H1 (cell line): ENCODE results near the gene CROCC. TPM values are rescaled to one million over a fixed set of nuclear protein-coding genes. Genes with fewer than 3 reads are reported as not detected.
A peak's percentile ranks its signal among the peaks of the same experiment; 100 is the strongest.

Experiments used
- CTCF ChIA-PET: fragments of 300-600 bp; sonication (Branson Sonifier 250); formaldehyde crosslinking; loops from one replicate; lab custom pipeline; 2021; ENCODE audit not compliant: partially characterized antibody; lab: Charles Lee
- POLR2A ChIA-PET: fragments of 300-600 bp; sonication (Branson Sonifier 250); formaldehyde crosslinking; loops from one replicate; lab custom pipeline; 2021; ENCODE audit warnings: inconsistent platforms; ENCODE audit not compliant: partially characterized antibody; lab: Charles Lee
- DNase-seq, 2 experiments: peaks; one replicate each; pipeline versions ENCODE4 v3.0.0 to v3.0.0-alpha.2; 2010 to 2022; ENCODE audit warnings: low spot score in 2 of 2, low read depth in 1 of 2, mixed read lengths in 1 of 2
- FAIRE-seq: peaks from 2 replicates; lab custom pipeline; 2011; peaks lifted over from hg19 to GRCh38; lab: Jason Lieb, UNC
- H2AFZ ChIP-seq: 2 replicates; pipeline ENCODE4 v1.8.1; 2012; ENCODE audit warnings: low read length, inconsistent platforms
- H2AK5ac ChIP-seq: 2 replicates; pipeline ENCODE4 v1.6.1; 2013; ENCODE audit warnings: low read depth, low read length
- H2BK120ac ChIP-seq: replicated peaks from 2 replicates; pipeline ENCODE3; 2013; ENCODE audit warnings: low read depth, low read length, inconsistent platforms
- H2BK12ac ChIP-seq: 2 replicates; pipeline ENCODE4 v1.6.1; 2013; ENCODE audit warnings: low read depth, low read length
- H2BK15ac ChIP-seq: 2 replicates; pipeline ENCODE4 v1.6.1; 2013; ENCODE audit warnings: low read length
- H2BK20ac ChIP-seq: 2 replicates; pipeline ENCODE4 v1.6.1; 2013; ENCODE audit warnings: low read length
- H2BK5ac ChIP-seq: 2 replicates; pipeline ENCODE4 v1.6.1; 2013; ENCODE audit warnings: low read depth, low read length
- H3K14ac ChIP-seq: 2 replicates; pipeline ENCODE4 v1.6.1; 2013; ENCODE audit warnings: inconsistent platforms; ENCODE audit not compliant: insufficient read length
- H3K18ac ChIP-seq: 2 replicates; pipeline ENCODE4 v1.6.1; 2013; ENCODE audit warnings: low read length; ENCODE audit errors: extremely low read depth
- H3K23ac ChIP-seq: 2 replicates; pipeline ENCODE4 v1.6.1; 2013; ENCODE audit warnings: inconsistent platforms; ENCODE audit not compliant: insufficient read length
- H3K23me2 ChIP-seq: 2 replicates; pipeline ENCODE4 v1.6.1; 2013; ENCODE audit warnings: low read depth, low read length
- H3K27ac ChIP-seq: 2 replicates; pipeline ENCODE4 v1.6.1; 2011; ENCODE audit warnings: low read depth, low read length, inconsistent platforms
- H3K27me3 ChIP-seq, 4 experiments: replicated peaks in 1 of 4; 1 replicate in 1 of 4; 2 replicates in 3 of 4; pipeline versions ENCODE4 v1.6.1 to v1.8.1; 2011 to 2013; ENCODE audit warnings: low read length in 3 of 4, mild to moderate bottlenecking in 3 of 4, inconsistent platforms in 2 of 4, mixed read lengths in 2 of 4, moderate library complexity in 1 of 4; ENCODE audit not compliant: control insufficient read depth in 3 of 4, insufficient read depth in 3 of 4; ENCODE audit errors: extremely low read depth in 1 of 4
- H3K36me3 ChIP-seq, 4 experiments: 2 replicates each; pipeline versions ENCODE4 v1.6.1 to v1.8.1; 2011 to 2013; ENCODE audit warnings: mild to moderate bottlenecking in 4 of 4, low read length in 3 of 4, moderate library complexity in 2 of 4, control low read depth in 1 of 4, inconsistent platforms in 1 of 4; ENCODE audit not compliant: insufficient read depth in 4 of 4, control insufficient read depth in 2 of 4
- H3K4ac ChIP-seq: replicated peaks from 2 replicates; pipeline ENCODE3; 2013; ENCODE audit warnings: low read length, low read depth, mixed read lengths, inconsistent platforms; ENCODE audit not compliant: insufficient read length
- H3K4me1 ChIP-seq, 4 experiments: replicated peaks in 1 of 4; 1 replicate in 1 of 4; 2 replicates in 3 of 4; pipeline versions ENCODE4 v1.6.1 to v1.8.1; 2011 to 2013; ENCODE audit warnings: low read length in 3 of 4, inconsistent platforms in 2 of 4, mixed read lengths in 1 of 4; ENCODE audit not compliant: insufficient read depth in 4 of 4, control insufficient read depth in 3 of 4
- H3K4me2 ChIP-seq, 2 experiments: 2 replicates each; pipeline versions ENCODE4 v1.6.1 to v1.8.1; 2011 to 2013; ENCODE audit warnings: low read depth in 2 of 2, low read length in 2 of 2, control low read depth in 1 of 2, inconsistent platforms in 1 of 2, mild to moderate bottlenecking in 1 of 2; ENCODE audit not compliant: insufficient read depth in 1 of 2
- H3K4me3 ChIP-seq, 4 experiments: fragments of 200-600, 300-600 bp in 1 of 4; sonication (generic), shearing (Covaris generic), sonication (Bioruptor Twin) in 1 of 4; 2 replicates each; pipeline versions ENCODE4 v1.5.1 to v1.8.1; 2011 to 2016; ENCODE audit warnings: low read length in 4 of 4, low read depth in 3 of 4, control low read depth in 2 of 4, inconsistent platforms in 2 of 4, mild to moderate bottlenecking in 2 of 4, mixed read lengths in 1 of 4, moderate library complexity in 1 of 4; ENCODE audit not compliant: insufficient read depth in 2 of 4; ENCODE audit errors: extremely low read depth in 1 of 4
- H3K56ac ChIP-seq: replicated peaks from 2 replicates; pipeline ENCODE3; 2013; ENCODE audit warnings: low read depth, mild to moderate bottlenecking, mixed read lengths, low read length, inconsistent platforms; ENCODE audit not compliant: insufficient read length
- H3K79me1 ChIP-seq: 2 replicates; pipeline ENCODE4 v1.6.1; 2013; ENCODE audit warnings: low read depth, low read length, control low read depth
- H3K79me2 ChIP-seq, 2 experiments: 2 replicates each; pipeline versions ENCODE4 v1.6.1 to v1.8.1; 2012 to 2013; ENCODE audit warnings: low read length in 2 of 2, mild to moderate bottlenecking in 2 of 2, inconsistent platforms in 1 of 2; ENCODE audit not compliant: insufficient read depth in 2 of 2, control insufficient read depth in 1 of 2
- H3K9ac ChIP-seq, 4 experiments: replicated peaks in 1 of 4; 1 replicate in 1 of 4; 2 replicates in 3 of 4; pipeline versions ENCODE4 v1.6.1 to v1.8.1; 2011 to 2013; ENCODE audit warnings: low read depth in 3 of 4, low read length in 3 of 4, control low read depth in 2 of 4, mild to moderate bottlenecking in 2 of 4, moderate library complexity in 2 of 4, inconsistent platforms in 1 of 4; ENCODE audit errors: extremely low read depth in 1 of 4
- H3K9me3 ChIP-seq, 2 experiments: 2 replicates each; pipeline versions ENCODE4 v1.6.1 to v1.8.1; 2012 to 2013; ENCODE audit warnings: mild to moderate bottlenecking in 2 of 2, moderate library complexity in 2 of 2, control low read depth in 1 of 2, inconsistent platforms in 1 of 2, low read depth in 1 of 2, low read length in 1 of 2, mixed read lengths in 1 of 2; ENCODE audit not compliant: insufficient read depth in 2 of 2
- H4K20me1 ChIP-seq, 2 experiments: replicated peaks in 1 of 2; 2 replicates each; pipeline versions ENCODE3 to v1.8.1; 2011 to 2013; ENCODE audit warnings: inconsistent platforms in 2 of 2, low read length in 2 of 2, mild to moderate bottlenecking in 1 of 2; ENCODE audit not compliant: insufficient read depth in 2 of 2, control insufficient read depth in 1 of 2
- H4K5ac ChIP-seq: 2 replicates; pipeline ENCODE4 v1.6.1; 2013; ENCODE audit warnings: low read length, low read depth, mixed read lengths, inconsistent platforms; ENCODE audit not compliant: insufficient read length
- H4K8ac ChIP-seq: 2 replicates; pipeline ENCODE4 v1.8.0; 2013; ENCODE audit warnings: mild to moderate bottlenecking, moderate library complexity, low read length, inconsistent platforms; ENCODE audit not compliant: insufficient read depth; ENCODE audit errors: extremely low read depth
- H4K91ac ChIP-seq: replicated peaks from 2 replicates; pipeline ENCODE3; 2013; ENCODE audit warnings: low read length, mixed read lengths, inconsistent platforms; ENCODE audit not compliant: insufficient read length
- CHD1 ChIP-seq: IDR thresholded peaks from 2 replicates; pipeline ENCODE4 v1.6.1; 2012; ENCODE audit warnings: low read depth, low read length, improper control_type of control experiment
- KDM1A ChIP-seq: fragments of 200-600, 300-600 bp; sonication (generic); IDR thresholded peaks from 2 replicates; pipeline ENCODE4 v1.7.1; 2016; ENCODE audit warnings: mild to moderate bottlenecking, low read length, borderline replicate concordance
- RFX5 ChIP-seq: IDR thresholded peaks from 2 replicates; pipeline ENCODE4 v1.6.1; 2011; ENCODE audit warnings: low read depth, low read length, improper control_type of control experiment, borderline replicate concordance
- SIRT6 ChIP-seq: IDR thresholded peaks from one replicate; pipeline ENCODE4 v1.7.1; 2012; ENCODE audit warnings: low read length, inconsistent platforms
- SIX5 ChIP-seq: IDR thresholded peaks from 2 replicates; pipeline ENCODE4 v1.6.1; 2011; ENCODE audit warnings: mild to moderate bottlenecking, low read depth, low read length
- TAF1 ChIP-seq: IDR thresholded peaks from 2 replicates; pipeline ENCODE4 v1.6.1; 2011; ENCODE audit warnings: mild to moderate bottlenecking, low read depth, low read length
- WGBS, 2 experiments: shearing (Covaris generic) in 1 of 2; methylation state at CpG; one replicate each; pipeline versions ENCODE4 v1.1.6 to v1.1.7; 2013 to 2015; ENCODE audit warnings: low lambda C conversion rate in 2 of 2, mixed read lengths in 2 of 2, inconsistent platforms in 1 of 2, low coverage in 1 of 2, missing lambda C conversion rate in 1 of 2; ENCODE audit not compliant: insufficient replicate concordance in 2 of 2, insufficient coverage in 1 of 2, insufficient read length in 1 of 2; ENCODE audit errors: extremely low coverage in 1 of 2, missing lambda C conversion rate in 1 of 2; 5-methylcytosine and 5-hydroxymethylcytosine counted together
- polyA plus RNA-seq, 7 experiments: library from polyadenylated mRNA; depleted of rRNA in 3 of 7; stranded (reverse) in 5 of 7; unstranded in 2 of 7; fragments of >200 nt in 5 of 7; fragments of 200-250 nt in 2 of 7; gene quantifications; 1 replicate in 5 of 7; 2 replicates in 1 of 7; 4 replicates in 1 of 7; pipeline versions ENCODE4 v1.2.1 to v1.2.3, GENCODE V29; 2011 to 2013; ENCODE audit warnings: missing spikeins in 2 of 7, mixed read lengths in 2 of 7
- total RNA-seq: library from RNA; stranded (reverse); fragmentation: NEBNext Ultra II Directional; extraction: Animal tissue kit (Norgen Biotek cat#: 25700); gene quantifications from 2 replicates; pipeline ENCODE4 v1.2.1, GENCODE V29; 2021
- TF ChIP-seq, protein P1 (sequence below): IDR thresholded peaks from 2 replicates; pipeline ENCODE4 v1.6.1; 2011; ENCODE audit warnings: low read length, improper control_type of control experiment

CROCC gene
- total and polyA plus RNA-seq, 2 of the 8 experiments (the other 6 are each of a cell fraction or from before 2014, with no cell fraction given) = 12.1 to 39.5 TPM

DNA sequence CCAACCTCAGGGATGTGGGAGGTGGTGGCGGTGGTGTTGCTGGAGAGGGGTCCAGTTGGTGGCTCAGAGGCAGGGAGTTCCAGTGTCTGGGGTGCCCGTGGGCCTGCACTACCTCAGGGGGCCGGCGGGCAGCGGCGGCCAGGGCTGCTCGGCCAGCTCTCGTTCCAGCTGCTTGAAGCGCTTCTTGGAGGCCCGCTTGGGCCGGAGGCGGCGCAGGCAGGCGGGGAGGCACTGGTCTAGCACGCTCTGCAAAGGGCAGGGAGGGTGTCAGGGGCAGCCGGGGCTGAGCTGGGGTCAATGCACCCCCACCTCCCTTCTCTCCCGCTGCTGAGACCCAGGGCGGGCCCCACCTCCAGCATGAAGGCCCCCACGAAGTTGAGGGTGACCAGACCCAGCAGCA, 64.4 kb downstream of the CROCC start:
- Histone ChIP-seq H3K27ac (no peak overlapping the region), H2BK12ac (no peak overlapping the region), H2BK120ac (no peak overlapping the region), H3K36me3 (peaks cover 0 to 9% (median 4%) of the 10 kb centered on the region in 4 experiments; a peak in 3 of 8 replicates), H2BK15ac (no peak overlapping the region), H4K8ac (no peak overlapping the region), H3K56ac (no peak overlapping the region), H3K23ac (no peak overlapping the region), H2AK5ac (no peak overlapping the region), H3K18ac (peak overlapping the region; percentile 19; the same call in 1 of the 2 replicates), H3K9me3 (no peaks in the 10 kb centered on the region), H2BK20ac (no peak overlapping the region), H4K91ac (no peak overlapping the region), H3K23me2 (no peaks in the 10 kb centered on the region), H3K4me1 (peaks cover 0 to 5% (median 3%) of the 10 kb centered on the region in 4 experiments; a peak in 4 of 7 replicates), H3K79me1 (no peaks in the 10 kb centered on the region), H4K20me1 (no peaks in the 10 kb centered on the region), H3K27me3 (no peaks in the 10 kb centered on the region; a peak in 1 of 7 replicates), H2BK5ac (no peak overlapping the region), H3K79me2 (no peaks in the 10 kb centered on the region), H2AFZ (no peak overlapping the region), H3K4ac (no peak overlapping the region), H3K4me3 (no peak overlapping the region), H3K14ac (no peak overlapping the region), H3K4me2 (no peak overlapping the region), H3K9ac (no peak overlapping the region), H4K5ac (no peak overlapping the region)
- ChIA-PET CTCF (interaction anchor here (0.7 to 14.2 kb wide), 33 partner anchors 7 to 455 kb away, joined by 3 to 267 read pairs (median 5); no protein-coding TSS in a partner anchor), POLR2A (interaction anchor here (0.8 to 2.5 kb wide), 9 partner anchors 7 to 53 kb away, joined by 3 to 16 read pairs (median 3); no protein-coding TSS in a partner anchor)
- DNase-seq = no peak
- 91% methylated on average over 15 of the region's 19 CpGs; no CpG with 5 or more reads in 1 of the 2 experiments for WGBS, 2 experiments
- FAIRE-seq = no peak
- TF ChIP-seq CHD1 (no peak), RFX5 (no peak), SIRT6 (no peak), SIX5 (no peak), TAF1 (no peak), KDM1A (no peak)
- TF ChIP-seq, protein P1, sequence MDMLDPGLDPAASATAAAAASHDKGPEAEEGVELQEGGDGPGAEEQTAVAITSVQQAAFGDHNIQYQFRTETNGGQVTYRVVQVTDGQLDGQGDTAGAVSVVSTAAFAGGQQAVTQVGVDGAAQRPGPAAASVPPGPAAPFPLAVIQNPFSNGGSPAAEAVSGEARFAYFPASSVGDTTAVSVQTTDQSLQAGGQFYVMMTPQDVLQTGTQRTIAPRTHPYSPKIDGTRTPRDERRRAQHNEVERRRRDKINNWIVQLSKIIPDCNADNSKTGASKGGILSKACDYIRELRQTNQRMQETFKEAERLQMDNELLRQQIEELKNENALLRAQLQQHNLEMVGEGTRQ = no peak
